ENCODE data around the gene SUV39H1.

SUV39H1 gene

DNA sequence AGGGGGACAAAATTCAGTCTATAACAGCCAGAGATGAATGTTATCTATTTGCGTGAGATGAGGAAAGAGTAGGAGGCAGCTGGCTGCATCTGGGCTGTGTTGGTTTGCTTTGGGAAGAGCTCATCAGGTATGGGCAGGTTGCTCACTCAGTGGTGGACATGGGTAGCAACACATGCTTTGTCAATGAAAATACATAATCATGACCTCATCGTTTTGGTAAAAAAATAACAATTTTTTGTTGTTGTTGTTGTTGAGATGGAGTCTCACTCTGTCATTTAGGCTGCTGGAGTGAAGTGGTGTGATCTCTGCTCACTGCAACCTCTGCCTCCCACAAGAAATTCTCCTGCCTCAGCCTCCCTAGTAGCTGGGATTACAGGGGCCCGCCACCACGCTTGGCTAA lies 48.7 kb downstream of the SUV39H1 start:
- Histone ChIP-seq H3K4me1 (ENCODE audit: control insufficient read depth, insufficient read depth, low read length) (no peaks in the 10 kb centered on the region), H3K27ac (ENCODE audit: extremely low read depth, low read depth, low read length) (no peak overlapping the region), H3K4me3 (ENCODE audit: low read depth, low read length) (no peak overlapping the region), H3K36me3 (ENCODE audit: control insufficient read depth in 2 of 2, insufficient read depth in 1 of 2, low read length in 2 of 2) (no peaks in the 10 kb centered on the region), H3K9me3 (ENCODE audit: control insufficient read depth, insufficient read depth, low read depth, low read length) (no peaks in the 10 kb centered on the region)
- TF ChIP-seq, protein P1, sequence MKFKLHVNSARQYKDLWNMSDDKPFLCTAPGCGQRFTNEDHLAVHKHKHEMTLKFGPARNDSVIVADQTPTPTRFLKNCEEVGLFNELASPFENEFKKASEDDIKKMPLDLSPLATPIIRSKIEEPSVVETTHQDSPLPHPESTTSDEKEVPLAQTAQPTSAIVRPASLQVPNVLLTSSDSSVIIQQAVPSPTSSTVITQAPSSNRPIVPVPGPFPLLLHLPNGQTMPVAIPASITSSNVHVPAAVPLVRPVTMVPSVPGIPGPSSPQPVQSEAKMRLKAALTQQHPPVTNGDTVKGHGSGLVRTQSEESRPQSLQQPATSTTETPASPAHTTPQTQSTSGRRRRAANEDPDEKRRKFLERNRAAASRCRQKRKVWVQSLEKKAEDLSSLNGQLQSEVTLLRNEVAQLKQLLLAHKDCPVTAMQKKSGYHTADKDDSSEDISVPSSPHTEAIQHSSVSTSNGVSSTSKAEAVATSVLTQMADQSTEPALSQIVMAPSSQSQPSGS (tag by site-specific recombination; IDR thresholded peaks at IDR 0.05; ENCODE audit: low read depth) = peak; percentile 62
- no peak for TF ChIP-seq ZNF335 (tag by site-specific recombination; conservative IDR thresholded peaks at IDR 0.05)
- CTCF ChIA-PET = interaction anchor here (0.7 kb wide), 1 partner anchor 1095 kb away, joined by 3 read pairs; no protein-coding TSS in a partner anchor
- POLR2A ChIA-PET = no interaction called here

DNA sequence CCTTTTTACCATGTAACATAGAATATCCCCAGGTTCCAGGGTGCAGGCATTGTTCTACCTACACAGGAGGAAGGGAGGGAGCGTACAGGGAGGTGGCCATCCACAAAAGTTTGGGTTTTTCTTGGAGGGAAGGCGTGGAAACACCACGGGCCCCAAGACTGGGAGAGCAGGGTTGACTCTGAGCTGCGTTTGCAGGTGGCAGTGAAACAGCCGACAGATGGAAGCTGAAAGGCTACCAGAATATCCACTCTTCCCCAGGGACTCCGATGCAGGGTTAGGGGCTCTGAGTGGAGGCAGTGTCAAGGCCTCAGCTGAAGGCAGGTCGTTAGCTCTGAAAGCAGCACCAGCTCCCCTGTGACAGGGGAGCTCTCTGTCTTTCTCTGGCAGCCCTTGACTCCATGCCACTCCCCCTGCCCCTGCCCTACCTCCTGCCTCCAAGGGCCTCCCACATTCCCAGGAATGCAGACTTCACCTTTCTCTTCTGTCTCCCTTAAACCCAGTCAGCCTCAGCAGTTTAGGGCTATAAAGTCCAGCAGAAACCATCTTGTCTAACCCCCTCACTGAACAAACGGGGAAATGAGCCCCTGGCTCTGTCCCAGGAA lies 51.0 kb downstream of the SUV39H1 start:
- Histone ChIP-seq H3K27ac (ENCODE audit: extremely low read depth, low read depth, low read length) (no peak overlapping the region), H3K4me3 (ENCODE audit: low read depth, low read length) (no peak overlapping the region), H3K4me1 (ENCODE audit: control insufficient read depth, insufficient read depth, low read length) (no peaks in the 10 kb centered on the region), H3K36me3 (ENCODE audit: control insufficient read depth in 2 of 2, insufficient read depth in 1 of 2, low read length in 2 of 2) (no peaks in the 10 kb centered on the region), H3K9me3 (ENCODE audit: control insufficient read depth, insufficient read depth, low read depth, low read length) (no peaks in the 10 kb centered on the region)
- POLR2A ChIA-PET = interaction anchor here (2.0 kb wide), 1 partner anchor 10 kb away, joined by 6 read pairs; no protein-coding TSS in a partner anchor
- TF ChIP-seq ZNF701 (tag by site-specific recombination; IDR thresholded peaks at IDR 0.05) (no peak), SCRT1 (tag by site-specific recombination; IDR thresholded peaks at IDR 0.05; ENCODE audit: borderline replicate concordance) (no peak), SCRT2 (tag by site-specific recombination; IDR thresholded peaks at IDR 0.05) (no peak), OVOL3 (tag by site-specific recombination; IDR thresholded peaks at IDR 0.05) (no peak), ZNF223 (tag by site-specific recombination; IDR thresholded peaks at IDR 0.05) (no peak), ZNF426 (tag by site-specific recombination; IDR thresholded peaks at IDR 0.05) (no peak), ZNF48 (tag by site-specific recombination; IDR thresholded peaks at IDR 0.05) (no peak)
- TF ChIP-seq, protein P2, sequence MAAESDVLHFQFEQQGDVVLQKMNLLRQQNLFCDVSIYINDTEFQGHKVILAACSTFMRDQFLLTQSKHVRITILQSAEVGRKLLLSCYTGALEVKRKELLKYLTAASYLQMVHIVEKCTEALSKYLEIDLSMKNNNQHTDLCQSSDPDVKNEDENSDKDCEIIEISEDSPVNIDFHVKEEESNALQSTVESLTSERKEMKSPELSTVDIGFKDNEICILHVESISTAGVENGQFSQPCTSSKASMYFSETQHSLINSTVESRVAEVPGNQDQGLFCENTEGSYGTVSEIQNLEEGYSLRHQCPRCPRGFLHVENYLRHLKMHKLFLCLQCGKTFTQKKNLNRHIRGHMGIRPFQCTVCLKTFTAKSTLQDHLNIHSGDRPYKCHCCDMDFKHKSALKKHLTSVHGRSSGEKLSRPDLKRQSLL (tag by site-specific recombination; IDR thresholded peaks at IDR 0.05) = no peak
- TF ChIP-seq, protein P3, sequence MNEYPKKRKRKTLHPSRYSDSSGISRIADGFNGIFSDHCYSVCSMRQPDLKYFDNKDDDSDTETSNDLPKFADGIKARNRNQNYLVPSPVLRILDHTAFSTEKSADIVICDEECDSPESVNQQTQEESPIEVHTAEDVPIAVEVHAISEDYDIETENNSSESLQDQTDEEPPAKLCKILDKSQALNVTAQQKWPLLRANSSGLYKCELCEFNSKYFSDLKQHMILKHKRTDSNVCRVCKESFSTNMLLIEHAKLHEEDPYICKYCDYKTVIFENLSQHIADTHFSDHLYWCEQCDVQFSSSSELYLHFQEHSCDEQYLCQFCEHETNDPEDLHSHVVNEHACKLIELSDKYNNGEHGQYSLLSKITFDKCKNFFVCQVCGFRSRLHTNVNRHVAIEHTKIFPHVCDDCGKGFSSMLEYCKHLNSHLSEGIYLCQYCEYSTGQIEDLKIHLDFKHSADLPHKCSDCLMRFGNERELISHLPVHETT (tag by site-specific recombination; IDR thresholded peaks at IDR 0.05) = no peak
- CTCF ChIA-PET = no interaction called here

DNA sequence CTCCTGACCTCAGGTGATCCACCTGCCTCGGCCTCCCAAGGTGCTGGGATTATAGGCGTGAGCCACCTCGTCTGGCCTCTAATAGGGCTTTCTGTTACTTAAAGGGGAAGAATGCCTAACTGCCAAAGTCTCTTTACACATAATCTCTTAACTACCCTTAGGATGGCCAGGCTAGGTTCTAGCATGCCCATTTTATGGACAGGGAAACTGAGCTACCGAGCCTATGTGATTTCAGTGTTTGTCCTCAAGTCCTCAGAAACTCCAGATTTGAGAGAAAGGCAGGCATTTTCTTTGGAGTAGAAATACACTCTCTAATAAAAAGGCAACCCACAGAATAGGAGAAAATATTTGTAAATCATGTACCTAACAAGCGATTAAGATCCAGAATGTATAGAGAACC lies 52.6 kb downstream of the SUV39H1 start:
- Histone ChIP-seq H3K9me3 (ENCODE audit: control insufficient read depth, insufficient read depth, low read depth, low read length) (no peaks in the 10 kb centered on the region), H3K27ac (ENCODE audit: extremely low read depth, low read depth, low read length) (no peak overlapping the region), H3K4me3 (ENCODE audit: low read depth, low read length) (no peak overlapping the region), H3K4me1 (ENCODE audit: control insufficient read depth, insufficient read depth, low read length) (no peaks in the 10 kb centered on the region), H3K36me3 (ENCODE audit: control insufficient read depth in 2 of 2, insufficient read depth in 1 of 2, low read length in 2 of 2) (no peaks in the 10 kb centered on the region)
- CTCF ChIA-PET = no interaction called here
- TF ChIP-seq YY2 (tag by site-specific recombination; IDR thresholded peaks at IDR 0.05) (no peak), ZNF548 (tag by site-specific recombination; IDR thresholded peaks at IDR 0.05) (no peak), ZNF768 (tag by site-specific recombination; IDR thresholded peaks at IDR 0.05) (no peak), ZNF549 (tag by site-specific recombination; IDR thresholded peaks at IDR 0.05) (no peak)
- TF ChIP-seq, protein P4, sequence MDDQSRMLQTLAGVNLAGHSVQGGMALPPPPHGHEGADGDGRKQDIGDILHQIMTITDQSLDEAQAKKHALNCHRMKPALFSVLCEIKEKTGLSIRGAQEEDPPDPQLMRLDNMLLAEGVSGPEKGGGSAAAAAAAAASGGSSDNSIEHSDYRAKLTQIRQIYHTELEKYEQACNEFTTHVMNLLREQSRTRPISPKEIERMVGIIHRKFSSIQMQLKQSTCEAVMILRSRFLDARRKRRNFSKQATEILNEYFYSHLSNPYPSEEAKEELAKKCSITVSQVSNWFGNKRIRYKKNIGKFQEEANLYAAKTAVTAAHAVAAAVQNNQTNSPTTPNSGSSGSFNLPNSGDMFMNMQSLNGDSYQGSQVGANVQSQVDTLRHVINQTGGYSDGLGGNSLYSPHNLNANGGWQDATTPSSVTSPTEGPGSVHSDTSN (CRISPR knock-in tag; IDR thresholded peaks at IDR 0.05) = no peak
- POLR2A ChIA-PET = interaction anchor here (2.0 kb wide), 1 partner anchor 12 kb away, joined by 6 read pairs; no protein-coding TSS in a partner anchor
